NCI-H82 (cell line): Measurements from ENCODE around the gene IGF1.
A peak's percentile ranks its signal among the peaks of the same experiment; 100 is the strongest.
"Not testable (repeated sequence)": the region's sequence is repeated elsewhere in the genome, so short reads cannot be mapped to it uniquely, and the experiment has no call there.

Experiments
- DNase-seq: peaks from one replicate; lab custom pipeline; 2025; lab: John Stamatoyannopoulos, UW

The IGF1 gene

DNA sequence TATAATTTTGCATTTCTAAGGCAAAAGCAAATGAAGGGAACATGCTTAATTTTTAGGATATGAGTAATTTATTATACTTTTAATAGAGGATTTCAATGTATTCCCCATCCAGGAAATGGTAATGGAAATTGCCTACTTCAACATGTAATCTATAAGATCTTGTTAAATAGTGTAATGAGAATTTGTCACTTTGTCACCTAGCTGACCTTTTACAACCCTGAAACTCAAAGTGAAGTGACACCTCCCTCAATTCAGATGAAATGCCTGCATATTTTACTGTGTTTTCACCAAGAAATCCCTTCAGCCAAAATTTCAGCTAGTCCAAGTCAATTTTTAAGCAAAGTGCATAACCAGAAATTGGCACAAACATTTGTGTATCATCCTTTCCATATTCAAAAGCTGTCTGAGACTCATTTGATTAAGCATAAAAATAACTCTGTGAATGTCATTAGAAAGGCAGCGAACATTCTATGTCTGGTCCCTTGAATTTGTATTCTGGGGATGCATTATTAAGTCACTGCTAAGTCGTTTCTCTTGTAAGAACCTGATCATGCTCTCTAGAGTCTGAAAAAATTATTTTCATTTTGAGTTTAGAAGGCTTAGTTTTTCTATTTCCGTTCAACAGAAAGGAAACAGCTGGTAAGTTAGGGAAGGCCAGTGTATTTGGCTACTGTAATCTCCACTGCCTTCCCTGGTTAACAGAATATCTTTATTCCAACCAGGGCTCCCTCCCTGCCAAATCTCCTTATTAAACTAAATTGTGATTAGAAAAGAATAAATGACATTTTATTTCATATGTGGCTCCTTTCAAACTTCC, 100.8 kb downstream of the IGF1 start:
- DNase-seq = no peak

- DNase-seq = no peak
These were observed 103.6 kb downstream of the IGF1 start for GRCh38 chr12:102376781-102377180.

- no peak for DNase-seq
These were observed 104.1 kb downstream of the IGF1 start for GRCh38 chr12:102376181-102376747.

GRCh38 chr12:102374190-102374589, 106.2 kb downstream of the IGF1 start:
- DNase-seq = no peak

- no peak for DNase-seq
These were observed 108.3 kb downstream of the IGF1 start for GRCh38 chr12:102372087-102372486.

GRCh38 chr12:102371165-102371564, 109.2 kb downstream of the IGF1 start:
- no peak for DNase-seq

- DNase-seq = no peak
These were observed 110.5 kb downstream of the IGF1 start for GRCh38 chr12:102369876-102370275.

GRCh38 chr12:102365365-102365764, 115.0 kb downstream of the IGF1 start:
- no peak for DNase-seq

- DNase-seq = no peak
These were observed 115.7 kb downstream of the IGF1 start for GRCh38 chr12:102364709-102365108.

GRCh38 chr12:102356690-102357089, 123.7 kb downstream of the IGF1 start:
- DNase-seq = no peak

GRCh38 chr12:102354281-102354680, 126.1 kb downstream of the IGF1 start:
- not testable (repeated sequence) for DNase-seq

GRCh38 chr12:102351322-102351721, 129.0 kb downstream of the IGF1 start:
- peak; percentile 28 for DNase-seq

- peak; percentile 38 for DNase-seq
These were observed 130.3 kb downstream of the IGF1 start for GRCh38 chr12:102350070-102350469.

GRCh38 chr12:102349079-102349478, 131.3 kb downstream of the IGF1 start:
- no peak for DNase-seq

DNA sequence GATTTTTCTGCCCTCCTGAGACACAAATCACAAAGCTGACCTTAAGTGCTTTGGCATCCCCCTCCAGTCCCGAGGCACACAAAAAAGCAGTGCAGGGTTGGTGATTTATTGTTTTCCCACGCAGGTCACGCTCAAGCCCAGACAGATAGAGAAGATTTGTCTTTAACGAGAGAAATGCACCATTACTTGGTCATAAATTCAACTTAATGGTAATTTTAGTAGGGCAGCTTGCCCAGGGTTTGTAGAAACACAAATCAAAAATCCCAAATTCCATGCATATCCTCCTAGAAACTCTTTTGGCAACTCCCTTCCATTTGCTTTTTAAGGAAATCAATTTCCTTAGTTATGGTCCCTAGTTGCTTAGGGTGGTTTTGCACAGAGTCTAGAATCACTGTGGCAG, 132.6 kb downstream of the IGF1 start:
- DNase-seq = no peak
